OCI-LY7 (cell line): ENCODE measurements around the gene CATSPERD.

Source experiments
- EZH2phosphoT487 ChIP-seq: fragments of 200-600 bp; sonication (generic); IDR thresholded peaks from 2 replicates; pipeline ENCODE4 v1.6.1; 2018; ENCODE audit warnings: low read depth, borderline replicate concordance, mild to moderate bottlenecking, mixed run types, antibody characterized with exemption, low read length, moderate library complexity, mixed read lengths
- TF ChIP-seq, protein P1 (sequence below): fragments of 200-600 bp; sonication (generic); conservative IDR thresholded peaks from 2 replicates; pipeline ENCODE4 v1.5.1; 2014; ENCODE audit warnings: mild to moderate bottlenecking, antibody characterized with exemption, low read length, moderate library complexity, mixed read lengths

DNA sequence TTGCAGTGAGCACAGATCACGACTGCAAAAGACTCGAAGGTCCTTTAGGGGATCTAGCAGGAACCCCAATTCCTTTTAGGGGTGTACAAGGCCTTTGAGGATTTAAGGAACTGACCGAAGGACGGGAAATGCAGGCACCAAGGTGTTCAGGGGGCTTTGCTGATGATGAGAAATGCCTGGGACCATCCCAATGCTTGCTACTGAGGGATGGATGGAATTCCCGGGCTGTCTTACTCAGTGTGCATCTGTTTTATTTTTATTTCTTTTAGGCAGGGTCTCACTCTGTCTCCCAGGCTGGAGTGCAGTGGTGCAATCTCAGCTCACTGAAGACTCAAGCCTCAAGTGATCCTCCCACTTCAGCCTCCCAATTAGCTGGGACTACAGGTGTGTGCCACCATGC lies 52.8 kb downstream of the CATSPERD start:
- TF ChIP-seq, protein P1, sequence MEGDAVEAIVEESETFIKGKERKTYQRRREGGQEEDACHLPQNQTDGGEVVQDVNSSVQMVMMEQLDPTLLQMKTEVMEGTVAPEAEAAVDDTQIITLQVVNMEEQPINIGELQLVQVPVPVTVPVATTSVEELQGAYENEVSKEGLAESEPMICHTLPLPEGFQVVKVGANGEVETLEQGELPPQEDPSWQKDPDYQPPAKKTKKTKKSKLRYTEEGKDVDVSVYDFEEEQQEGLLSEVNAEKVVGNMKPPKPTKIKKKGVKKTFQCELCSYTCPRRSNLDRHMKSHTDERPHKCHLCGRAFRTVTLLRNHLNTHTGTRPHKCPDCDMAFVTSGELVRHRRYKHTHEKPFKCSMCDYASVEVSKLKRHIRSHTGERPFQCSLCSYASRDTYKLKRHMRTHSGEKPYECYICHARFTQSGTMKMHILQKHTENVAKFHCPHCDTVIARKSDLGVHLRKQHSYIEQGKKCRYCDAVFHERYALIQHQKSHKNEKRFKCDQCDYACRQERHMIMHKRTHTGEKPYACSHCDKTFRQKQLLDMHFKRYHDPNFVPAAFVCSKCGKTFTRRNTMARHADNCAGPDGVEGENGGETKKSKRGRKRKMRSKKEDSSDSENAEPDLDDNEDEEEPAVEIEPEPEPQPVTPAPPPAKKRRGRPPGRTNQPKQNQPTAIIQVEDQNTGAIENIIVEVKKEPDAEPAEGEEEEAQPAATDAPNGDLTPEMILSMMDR: no peak
- TF ChIP-seq EZH2phosphoT487: no peak
